GM19468 (cell line): Measurements from ENCODE around the gene APOBEC3A.

ENCODE experiments used
- ATAC-seq: cut with Tn5 transposase; IDR thresholded peaks from one replicate; pipeline ENCODE4 v1.9.1; 2021; ENCODE audit warnings: mild to moderate bottlenecking, moderate library complexity, moderate number of reproducible peaks; ENCODE audit not compliant: unreplicated experiment; ENCODE audit errors: extremely low read depth

APOBEC3A gene

GRCh38 chr22:38957046-38957770, at the start of gene APOBEC3A:
Gene APOBEC3A (plus strand): TSS chr22:38957609. CDS start chr22:38957692, 83 bp downstream.
- no peak for ATAC-seq

- no peak for ATAC-seq
These were observed 49.6 kb upstream of the APOBEC3A start for GRCh38 chr22:38907767-38908166.

- ATAC-seq: no peak
These were observed 46.0 kb upstream of the APOBEC3A start for GRCh38 chr22:38911434-38911833.

- no peak for ATAC-seq
These were observed 37.7 kb upstream of the APOBEC3A start for GRCh38 chr22:38919631-38920190.

GRCh38 chr22:38921120-38921519, 36.3 kb upstream of the APOBEC3A start:
- no peak for ATAC-seq

- ATAC-seq: no peak
These were observed 35.6 kb upstream of the APOBEC3A start for GRCh38 chr22:38921806-38922205.

- no peak for ATAC-seq
These were observed 33.7 kb upstream of the APOBEC3A start for GRCh38 chr22:38923463-38924346.

GRCh38 chr22:38924347-38924952, 33.0 kb upstream of the APOBEC3A start:
- no peak for ATAC-seq

GRCh38 chr22:38925571-38926041, 31.8 kb upstream of the APOBEC3A start:
- no peak for ATAC-seq

- no peak for ATAC-seq
These were observed 30.2 kb upstream of the APOBEC3A start for GRCh38 chr22:38927033-38927781.

- no peak for ATAC-seq
These were observed 26.9 kb upstream of the APOBEC3A start for GRCh38 chr22:38930512-38930911.

- no peak for ATAC-seq
These were observed 22.4 kb upstream of the APOBEC3A start for GRCh38 chr22:38935023-38935422.

- no peak for ATAC-seq
These were observed 21.8 kb upstream of the APOBEC3A start for GRCh38 chr22:38935616-38936015.

- no peak for ATAC-seq
These were observed 20.8 kb upstream of the APOBEC3A start for GRCh38 chr22:38936562-38936961.

GRCh38 chr22:38937036-38937435, 20.4 kb upstream of the APOBEC3A start:
- ATAC-seq: no peak

GRCh38 chr22:38937541-38937940, 19.9 kb upstream of the APOBEC3A start:
- no peak for ATAC-seq

GRCh38 chr22:38938221-38938620, 19.2 kb upstream of the APOBEC3A start:
- ATAC-seq: no peak

- ATAC-seq: no peak
These were observed 18.5 kb upstream of the APOBEC3A start for GRCh38 chr22:38938925-38939324.

GRCh38 chr22:38940811-38941384, 16.5 kb upstream of the APOBEC3A start:
- ATAC-seq: no peak
